IMR-90 (cell line): ENCODE results near the gene PROM2. TPM values are rescaled to one million over a fixed set of nuclear protein-coding genes. Genes with fewer than 3 reads are reported as not detected.

Source experiments
- ATAC-seq: fragments of 200-7000 bp; cut with Tn5 transposase; 2 replicates; pipeline ENCODE4 v1.9.1; 2020; ENCODE audit warnings: low read depth, mild to moderate bottlenecking, moderate library complexity
- BruUV-seq: library from RNA; stranded (reverse); fragments of 400-500 nt; replicated peaks from 2 replicates; lab custom pipeline; 2021; lab: Mats Ljungman, UMichigan
- CTCF ChIA-PET: fragments of 300-600 bp; formaldehyde crosslinking; extraction: SDS; loops from one replicate; lab custom pipeline; 2021; ENCODE audit warnings: antibody characterized with exemption; lab: Yijun Ruan, JAX
- POLR2A ChIA-PET: fragments of 300-600 bp; sonication (Branson Sonifier 250); formaldehyde crosslinking; loops from one replicate; lab custom pipeline; 2022; ENCODE audit warnings: antibody characterized with exemption; ENCODE audit not compliant: unreplicated experiment; lab: Charles Lee
- DNase-seq: peaks from one replicate; pipeline ENCODE4 v3.0.0; 2013
- H2AFZ ChIP-seq: replicated peaks from 2 replicates; pipeline ENCODE3; 2013; ENCODE audit warnings: low read length, mild to moderate bottlenecking; ENCODE audit not compliant: poor library complexity
- H2AK5ac ChIP-seq: 2 replicates; pipeline ENCODE4 v1.6.1; 2013; ENCODE audit warnings: low read depth, low read length, inconsistent platforms
- H2AK9ac ChIP-seq: replicated peaks from 2 replicates; pipeline ENCODE3; 2013; ENCODE audit warnings: mild to moderate bottlenecking, low read depth, low read length, moderate library complexity; ENCODE audit not compliant: poor library complexity
- H2BK120ac ChIP-seq: 2 replicates; pipeline ENCODE4 v1.6.1; 2013; ENCODE audit warnings: low read depth, low read length, inconsistent platforms
- H2BK15ac ChIP-seq: 3 replicates; pipeline ENCODE4 v1.6.1; 2013; ENCODE audit warnings: low read depth, low read length, inconsistent platforms
- H2BK20ac ChIP-seq: 2 replicates; pipeline ENCODE4 v1.6.1; 2013; ENCODE audit warnings: low read depth, mild to moderate bottlenecking, inconsistent platforms, low read length, moderate library complexity
- H2BK5ac ChIP-seq: 2 replicates; pipeline ENCODE4 v1.6.1; 2013; ENCODE audit warnings: mild to moderate bottlenecking, low read depth, low read length, inconsistent platforms; ENCODE audit not compliant: poor library complexity, severe bottlenecking
- H3K14ac ChIP-seq: replicated peaks from 2 replicates; pipeline ENCODE4 v1.6.1; 2013; ENCODE audit warnings: low read depth, low read length, inconsistent platforms
- H3K18ac ChIP-seq: 2 replicates; pipeline ENCODE4 v1.6.1; 2013; ENCODE audit warnings: low read depth, low read length, control low read depth
- H3K23ac ChIP-seq: 2 replicates; pipeline ENCODE4 v1.6.1; 2013; ENCODE audit warnings: low read depth, low read length, inconsistent platforms
- H3K27ac ChIP-seq: 2 replicates; pipeline ENCODE4 v1.5.1; 2013; ENCODE audit warnings: mild to moderate bottlenecking, control low read depth, low read length; ENCODE audit not compliant: insufficient read depth
- H3K27me3 ChIP-seq: 2 replicates; pipeline ENCODE4 v1.6.1; 2013; ENCODE audit warnings: low read length; ENCODE audit not compliant: control insufficient read depth, insufficient read depth
- H3K36me3 ChIP-seq: 2 replicates; pipeline ENCODE4 v1.6.1; 2013; ENCODE audit warnings: low read length, mixed read lengths; ENCODE audit not compliant: control insufficient read depth, insufficient read depth
- H3K4ac ChIP-seq: 2 replicates; pipeline ENCODE4 v1.6.1; 2013; ENCODE audit warnings: low read depth, low read length, inconsistent platforms
- H3K4me1 ChIP-seq: 2 replicates; pipeline ENCODE4 v1.6.1; 2013; ENCODE audit warnings: low read length, mixed read lengths; ENCODE audit not compliant: control insufficient read depth, insufficient read depth
- H3K4me2 ChIP-seq: 2 replicates; pipeline ENCODE4 v1.6.1; 2013; ENCODE audit warnings: low read depth, mild to moderate bottlenecking, control low read depth, low read length, moderate library complexity
- H3K4me3 ChIP-seq: 2 replicates; pipeline ENCODE4 v1.5.1; 2013; ENCODE audit warnings: low read depth, mild to moderate bottlenecking, control low read depth, low read length, moderate library complexity; ENCODE audit not compliant: insufficient read depth
- H3K56ac ChIP-seq: 2 replicates; pipeline ENCODE4 v1.6.1; 2013; ENCODE audit warnings: low read length, inconsistent platforms; ENCODE audit not compliant: insufficient read depth; ENCODE audit errors: extremely low read depth
- H3K79me1 ChIP-seq, 2 experiments: 2 replicates each; pipeline ENCODE4 v1.6.1; 2013; ENCODE audit warnings: low read length in 2 of 2, inconsistent platforms in 1 of 2, low read depth in 1 of 2
- H3K9ac ChIP-seq: 2 replicates; pipeline ENCODE4 v1.6.1; 2013; ENCODE audit warnings: low read depth, low read length, control low read depth
- H3K9me1 ChIP-seq: 2 replicates; pipeline ENCODE4 v1.6.1; 2013; ENCODE audit warnings: low read length, inconsistent platforms; ENCODE audit not compliant: insufficient read depth
- H3K9me3 ChIP-seq: 2 replicates; pipeline ENCODE4 v1.6.1; 2013; ENCODE audit warnings: low read length; ENCODE audit not compliant: control insufficient read depth, insufficient read depth
- H4K20me1 ChIP-seq: 2 replicates; pipeline ENCODE4 v1.6.1; 2013; ENCODE audit warnings: low read length, inconsistent platforms; ENCODE audit not compliant: insufficient read depth
- H4K5ac ChIP-seq: 2 replicates; pipeline ENCODE4 v1.6.1; 2013; ENCODE audit warnings: mild to moderate bottlenecking, low read depth, low read length, control low read depth
- H4K8ac ChIP-seq, 2 experiments: 2 replicates each; pipeline ENCODE4 v1.6.1; 2013; ENCODE audit warnings: low read depth in 2 of 2, low read length in 2 of 2, control low read depth in 1 of 2, inconsistent platforms in 1 of 2
- H4K91ac ChIP-seq: 2 replicates; pipeline ENCODE4 v1.6.1; 2013; ENCODE audit warnings: low read depth, low read length, inconsistent platforms; ENCODE audit not compliant: insufficient read depth
- BHLHE40 ChIP-seq: fragments of 150-350 bp; IDR thresholded peaks from 2 replicates; pipeline ENCODE4 v1.6.1; 2016; ENCODE audit warnings: mild to moderate bottlenecking, low read depth, low read length
- CHD1 ChIP-seq: IDR thresholded peaks from 2 replicates; pipeline ENCODE4 v1.6.1; 2012; ENCODE audit warnings: low read depth, low read length, improper control_type of control experiment
- FOS ChIP-seq: fragments of 150-350 bp; IDR thresholded peaks from 2 replicates; pipeline ENCODE4 v1.6.1; 2016; ENCODE audit warnings: low read depth, low read length
- MAFK ChIP-seq: IDR thresholded peaks from 2 replicates; pipeline ENCODE4 v1.6.1; 2012; ENCODE audit warnings: low read depth, low read length, improper control_type of control experiment
- MXI1 ChIP-seq: IDR thresholded peaks from 2 replicates; pipeline ENCODE4 v1.6.1; 2012; ENCODE audit warnings: low read depth, mild to moderate bottlenecking, low read length, moderate library complexity, borderline replicate concordance
- RAD21 ChIP-seq: IDR thresholded peaks from 2 replicates; pipeline ENCODE4 v1.6.1; 2012; ENCODE audit warnings: low read length, improper control_type of control experiment
- RCOR1 ChIP-seq: IDR thresholded peaks from 2 replicates; pipeline ENCODE4 v1.6.1; 2012; ENCODE audit warnings: mild to moderate bottlenecking, low read length, improper control_type of control experiment; ENCODE audit not compliant: insufficient replicate concordance
- WGBS, 2 experiments: methylation state at CpG; one replicate each; pipeline versions ENCODE4 v1.1.5 to v1.1.7; 2013; ENCODE audit warnings: missing lambda C conversion rate in 2 of 2; ENCODE audit not compliant: insufficient read length in 1 of 2; ENCODE audit errors: extremely low coverage in 2 of 2; 5-methylcytosine and 5-hydroxymethylcytosine counted together
- dilution Hi-C: fragments of 300-500 bp; cut with HindIII; formaldehyde crosslinking; loops from one replicate; pipeline ENCODE4 v1.14.3; 2018; ENCODE audit warnings: low sequenced_read_pairs; ENCODE audit not compliant: unreplicated experiment
- in situ Hi-C: fragments of 300-500 bp; cut with MboI; formaldehyde crosslinking; loops from 3 replicates; pipeline ENCODE4 v1.14.3; 2019; ENCODE audit warnings: low sequenced_read_pairs, inconsistent platforms, mixed read lengths
- intact Hi-C: fragments of 100-400 bp; cut with micrococcal nuclease; formaldehyde crosslinking; loops from 2 replicates; pipeline ENCODE4 v1.10.0; 2022
- polyA plus RNA-seq, 3 experiments: library from polyadenylated mRNA; depleted of rRNA; stranded (reverse); fragments of >200 nt; gene quantifications; 2 replicates each; pipeline ENCODE4 v1.2.3, GENCODE V29; 2012; ENCODE audit warnings: low replicate concordance in 1 of 3
- total RNA-seq: library from RNA; depleted of rRNA; stranded (reverse); fragments of >200 nt; gene quantifications from 2 replicates; pipeline ENCODE4 v1.2.3, GENCODE V29; 2012

PROM2 gene
- total and polyA plus RNA-seq, 2 of the 4 experiments (the other 2 are of a cell fraction), result 0.26 TPM; not detected in 1

- Histone ChIP-seq H3K36me3 (no peaks in the 10 kb centered on the region), H3K27me3 (peaks cover 2% of the 10 kb centered on the region; the same call in 1 of the 2 replicates), H2BK20ac (no peak overlapping the region), H4K20me1 (no peaks in the 10 kb centered on the region), H3K18ac (no peak overlapping the region), H3K9me1 (no peaks in the 10 kb centered on the region), H3K23ac (no peak overlapping the region), H2BK120ac (no peak overlapping the region), H2AK5ac (no peak overlapping the region), H2BK15ac (no peak overlapping the region), H3K79me1 (no peaks in the 10 kb centered on the region), H3K4me2 (no peak overlapping the region), H3K4me3 (no peak overlapping the region), H3K9ac (no peak overlapping the region), H4K5ac (no peak overlapping the region), H2AFZ (no peak overlapping the region), H3K4me1 (no peaks in the 10 kb centered on the region), H3K56ac (no peak overlapping the region), H3K27ac (no peak overlapping the region), H3K14ac (no peak overlapping the region), H4K91ac (no peak overlapping the region), H4K8ac (no peak overlapping the region), H3K9me3 (no peaks in the 10 kb centered on the region; the same call in 1 of the 2 replicates), H2AK9ac (no peak overlapping the region), H3K4ac (no peak overlapping the region), H2BK5ac (no peak overlapping the region)
- TF ChIP-seq RCOR1, result no peak
- TF ChIP-seq MAFK, result no peak
- no peak for TF ChIP-seq FOS
- no peak for TF ChIP-seq CHD1
- no peak for TF ChIP-seq RAD21
- TF ChIP-seq BHLHE40, result no peak
- no peak for TF ChIP-seq MXI1
- in situ Hi-C loops, result no loop called here
- BruUV-seq, result no TSS peak
- no peak for ATAC-seq
- DNase-seq, result no peak
- intact Hi-C loops, result no loop called here
- POLR2A ChIA-PET, result no interaction called here
- dilution Hi-C loops, result no loop called here
- 20% methylated on average over 1 of the region's 7 CpGs; no CpG with 5 or more reads in 1 of the 2 experiments for WGBS, 2 experiments
- CTCF ChIA-PET, result no interaction called here
These were observed 15.0 kb downstream of the PROM2 start for GRCh38 chr2:95289253-95289652.
